Activated naive CD4-positive, alpha-beta T cell treated with anti-CD3 and anti-CD28 coated beads, Interleukin-2, amount 10 ng/mL, durations not matched to agents 7 days and 5 days (primary cell): ENCODE measurements around the gene TRANK1.

Experiments
- CTCF ChIA-PET: fragments of 350-600 bp; sonication (Branson Sonifier 250); formaldehyde crosslinking; loops from one replicate; lab custom pipeline; 2021; ENCODE audit warnings: antibody characterized with exemption; lab: Charles Lee
- DNase-seq: peaks from one replicate; pipeline ENCODE4 v3.0.0-alpha.2; 2020
- H3K27ac Mint-ChIP-seq: one replicate; pipeline ENCODE4 v1.8.0; 2021; ENCODE audit warnings: mild to moderate bottlenecking, moderate library complexity, mixed read lengths
- H3K27me3 Mint-ChIP-seq: one replicate; pipeline ENCODE4 v1.8.0; 2021; ENCODE audit warnings: mild to moderate bottlenecking, mixed read lengths
- H3K36me3 Mint-ChIP-seq: one replicate; pipeline ENCODE4 v1.8.0; 2021; ENCODE audit warnings: mixed read lengths
- H3K4me1 Mint-ChIP-seq: one replicate; pipeline ENCODE4 v1.8.0; 2021; ENCODE audit warnings: mixed read lengths
- H3K4me3 Mint-ChIP-seq: one replicate; pipeline ENCODE4 v1.8.0; 2021; ENCODE audit warnings: mild to moderate bottlenecking, moderate library complexity, mixed read lengths
- H3K9me3 Mint-ChIP-seq: one replicate; pipeline ENCODE4 v1.8.0; 2021; ENCODE audit warnings: mixed read lengths

TRANK1 gene

GRCh38 chr3:36792342-36792741, 152.5 kb downstream of the TRANK1 start:
- Mint-ChIP-seq H3K27ac (no peak overlapping the region), H3K36me3 (no peaks in the 10 kb centered on the region), H3K4me1 (no peaks in the 10 kb centered on the region), H3K4me3 (no peak overlapping the region), H3K9me3 (no peaks in the 10 kb centered on the region), H3K27me3 (peaks cover 16% of the 10 kb centered on the region)
- CTCF ChIA-PET, result interaction anchor here (0.5 to 5.1 kb wide), 3 partner anchors 72 to 167 kb away, joined by 3 to 26 read pairs (median 3); no protein-coding TSS in a partner anchor
- DNase-seq, result peak; percentile 35

- H3K27ac Mint-ChIP-seq, result no peak overlapping the region
- H3K4me1 Mint-ChIP-seq, result no peaks in the 10 kb centered on the region
- H3K4me3 Mint-ChIP-seq, result no peak overlapping the region
- CTCF ChIA-PET, result interaction anchor here (5.1 kb wide), 1 partner anchor 169 kb away, joined by 26 read pairs; no protein-coding TSS in a partner anchor
- H3K27me3 Mint-ChIP-seq, result peaks cover 16% of the 10 kb centered on the region
- DNase-seq, result no peak
- no peaks in the 10 kb centered on the region for H3K9me3 Mint-ChIP-seq
- no peaks in the 10 kb centered on the region for H3K36me3 Mint-ChIP-seq
Measured at GRCh38 chr3:36790765-36791164, 154.1 kb downstream of the TRANK1 start.

GRCh38 chr3:36786921-36787890, 157.6 kb downstream of the TRANK1 start:
- DNase-seq, result no peak
- H3K9me3 Mint-ChIP-seq, result no peaks in the 10 kb centered on the region
- H3K36me3 Mint-ChIP-seq, result no peaks in the 10 kb centered on the region
- CTCF ChIA-PET, result no interaction called here
- H3K27me3 Mint-ChIP-seq, result peaks cover 28% of the 10 kb centered on the region
- no peak overlapping the region for H3K4me3 Mint-ChIP-seq
- H3K27ac Mint-ChIP-seq, result no peak overlapping the region
- H3K4me1 Mint-ChIP-seq, result no peaks in the 10 kb centered on the region

GRCh38 chr3:36784138-36784635, 160.7 kb downstream of the TRANK1 start:
- H3K9me3 Mint-ChIP-seq, result no peaks in the 10 kb centered on the region
- H3K27me3 Mint-ChIP-seq, result peaks cover 15% of the 10 kb centered on the region
- H3K4me1 Mint-ChIP-seq, result no peaks in the 10 kb centered on the region
- CTCF ChIA-PET, result no interaction called here
- DNase-seq, result no peak
- no peak overlapping the region for H3K4me3 Mint-ChIP-seq
- no peak overlapping the region for H3K27ac Mint-ChIP-seq
- H3K36me3 Mint-ChIP-seq, result no peaks in the 10 kb centered on the region

- Mint-ChIP-seq H3K27me3 (peaks cover 6% of the 10 kb centered on the region), H3K36me3 (no peaks in the 10 kb centered on the region), H3K4me3 (no peak overlapping the region), H3K27ac (no peak overlapping the region), H3K4me1 (no peaks in the 10 kb centered on the region), H3K9me3 (no peaks in the 10 kb centered on the region)
- no peak for DNase-seq
- CTCF ChIA-PET, result no interaction called here
Measured at GRCh38 chr3:36777424-36778218, 167.2 kb downstream of the TRANK1 start.
